ENCODE results near the gene RPS14. TPM values are rescaled to one million over a fixed set of nuclear protein-coding genes. Genes with fewer than 3 reads are reported as not detected.

RPS14 gene
- total and polyA plus RNA-seq, 10 of the 15 experiments (the other 5 are each of a cell fraction or from before 2014, with no cell fraction given) = 2,295 to 4,047 (median 2,787) TPM

DNA sequence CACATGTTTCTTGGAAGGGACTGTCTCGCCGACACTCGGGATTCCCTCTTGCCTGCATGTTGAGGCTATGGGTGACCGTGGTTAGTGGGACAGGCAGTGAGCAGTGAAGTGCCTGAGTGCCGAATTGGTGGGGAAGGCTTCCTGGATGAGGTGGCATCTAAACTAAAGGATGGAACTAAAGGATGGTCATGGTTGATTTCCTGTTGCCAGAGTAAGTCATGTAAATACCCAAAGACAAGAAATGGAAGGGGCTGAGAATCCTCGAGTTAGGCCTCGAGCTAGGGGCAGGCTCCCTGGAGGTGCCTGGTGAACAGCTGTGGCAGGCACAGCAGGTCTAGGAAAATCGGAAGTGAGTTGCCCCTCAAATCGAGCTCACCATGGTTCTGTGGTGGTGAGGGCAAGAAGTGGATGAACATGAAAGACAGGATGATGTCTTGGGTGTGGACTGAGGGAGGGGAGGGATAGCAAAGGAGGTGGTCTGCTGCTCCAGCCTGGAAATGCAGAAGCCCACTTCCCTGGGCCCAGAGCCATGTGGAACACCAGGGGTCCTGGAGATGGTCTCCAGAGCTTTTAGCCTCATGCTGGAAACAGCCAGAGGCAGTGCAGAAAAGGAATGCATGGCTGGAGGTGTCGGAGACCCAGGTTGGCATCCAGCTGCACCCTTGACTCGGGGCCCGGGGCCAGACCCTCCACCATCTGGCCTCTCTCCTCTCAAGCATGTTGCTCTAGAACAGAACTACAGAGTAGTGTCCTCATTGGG is 49.0 kb downstream of the RPS14 start (continued):
- TF ChIP-seq, protein P1, sequence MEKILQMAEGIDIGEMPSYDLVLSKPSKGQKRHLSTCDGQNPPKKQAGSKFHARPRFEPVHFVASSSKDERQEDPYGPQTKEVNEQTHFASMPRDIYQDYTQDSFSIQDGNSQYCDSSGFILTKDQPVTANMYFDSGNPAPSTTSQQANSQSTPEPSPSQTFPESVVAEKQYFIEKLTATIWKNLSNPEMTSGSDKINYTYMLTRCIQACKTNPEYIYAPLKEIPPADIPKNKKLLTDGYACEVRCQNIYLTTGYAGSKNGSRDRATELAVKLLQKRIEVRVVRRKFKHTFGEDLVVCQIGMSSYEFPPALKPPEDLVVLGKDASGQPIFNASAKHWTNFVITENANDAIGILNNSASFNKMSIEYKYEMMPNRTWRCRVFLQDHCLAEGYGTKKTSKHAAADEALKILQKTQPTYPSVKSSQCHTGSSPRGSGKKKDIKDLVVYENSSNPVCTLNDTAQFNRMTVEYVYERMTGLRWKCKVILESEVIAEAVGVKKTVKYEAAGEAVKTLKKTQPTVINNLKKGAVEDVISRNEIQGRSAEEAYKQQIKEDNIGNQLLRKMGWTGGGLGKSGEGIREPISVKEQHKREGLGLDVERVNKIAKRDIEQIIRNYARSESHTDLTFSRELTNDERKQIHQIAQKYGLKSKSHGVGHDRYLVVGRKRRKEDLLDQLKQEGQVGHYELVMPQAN (conservative IDR thresholded peaks at IDR 0.05) = no peak
- TF ChIP-seq CHD1 (IDR thresholded peaks at IDR 0.05; ENCODE audit: low read depth, low read length) (no peak), RCOR1 (conservative IDR thresholded peaks at IDR 0.05; ENCODE audit: low read depth, low read length) (0 out of 2 replicates have a peak, but pooled peaks have one; percentile 23), POLR2AphosphoS2 (IDR thresholded peaks at IDR 0.05; ENCODE audit: low read depth, low read length) (peak; percentile 87; the same call in 1 of the 2 replicates)

DNA sequence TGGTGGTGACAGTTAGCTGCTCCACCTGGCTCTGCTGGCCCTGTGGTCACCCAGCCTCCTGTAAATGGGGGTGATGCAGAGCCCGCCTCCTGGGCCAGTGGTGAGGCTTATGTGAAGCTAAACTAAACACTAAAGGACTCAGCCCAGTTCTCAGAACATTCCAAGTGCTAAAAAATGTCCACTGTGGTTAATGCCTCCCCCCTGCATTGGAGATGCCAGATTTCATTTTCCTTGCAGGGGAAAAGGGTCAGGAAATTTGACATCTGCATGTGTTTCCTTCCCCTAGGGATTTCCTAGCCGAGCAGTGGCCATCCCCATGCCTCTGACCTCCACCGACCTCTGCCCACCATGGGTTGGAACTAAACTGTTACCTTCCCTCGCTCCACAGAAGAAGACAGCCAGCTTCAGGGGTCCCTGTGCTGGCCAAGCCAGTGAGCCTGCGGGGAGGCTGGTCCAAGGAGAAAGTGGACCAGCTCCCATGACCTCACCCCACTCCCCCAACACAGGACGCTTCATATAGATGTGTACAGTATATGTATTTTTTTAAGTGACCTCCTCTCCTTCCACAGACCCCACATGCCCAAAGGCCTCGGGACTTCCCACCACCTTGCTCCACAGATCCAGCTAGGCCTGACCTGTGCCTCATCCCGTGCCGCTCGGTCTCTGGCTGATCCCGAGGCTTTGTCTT is 49.9 kb downstream of the RPS14 start:
- 46% methylated on average over 11 of the region's 11 CpGs for WGBS (ENCODE audit: insufficient coverage, insufficient replicate concordance, low lambda C conversion rate, missing lambda C conversion rate)
- H3K79me2 ChIP-seq (ENCODE audit: control insufficient read depth, insufficient read depth, low read length) = no peaks in the 10 kb centered on the region
- H3K4me2 ChIP-seq (ENCODE audit: control insufficient read depth, insufficient read depth) = no peak overlapping the region; the same call in 1 of the 2 replicates
- DNase-seq (ENCODE audit: low read depth, low spot score) (no peak), ATAC-seq (peak; percentile 17), FAIRE-seq (no peak)
- no peak overlapping the region for H2AFZ ChIP-seq (ENCODE audit: control insufficient read depth, low read depth, low read length)
- in situ Hi-C loops (cut with MboI) (no loop called here), intact Hi-C loops (cut with micrococcal nuclease; ENCODE audit: unreplicated experiment) (no loop called here)
- no peaks in the 10 kb centered on the region for H3K9me3 ChIP-seq (replicated peaks; ENCODE audit: control insufficient read depth, insufficient read depth, low read length)
- no peak overlapping the region for H3K4me3 ChIP-seq
- ChIA-PET POLR2A (interaction anchor here (1.2 to 4.9 kb wide), 6 partner anchors 11 to 40 kb away, joined by 3 to 39 read pairs (median 14); partner anchors contain the start of gene CD74), RAD21 (ENCODE audit: unreplicated experiment) (interaction anchor here (0.5 to 8.6 kb wide), 11 partner anchors 12 to 240 kb away, joined by 3 to 115 read pairs (median 3); partner anchors contain the start of genes CD74 and RPS14), SMC1A (ENCODE audit: uncharacterized antibody, unreplicated experiment) (interaction anchor here (1.0 to 8.1 kb wide), 10 partner anchors 8 to 447 kb away, joined by 3 to 127 read pairs (median 6); no protein-coding TSS in a partner anchor), CTCF (interaction anchor here (0.5 to 14.0 kb wide), 23 partner anchors 7 to 146 kb away, joined by 3 to 274 read pairs (median 6); partner anchors contain the start of genes CD74 and RPS14)
- peaks cover 43 to 47% of the 10 kb centered on the region in 2 experiments for H3K36me3 ChIP-seq (ENCODE audit: control insufficient read depth in 2 of 2, insufficient read depth in 2 of 2, low read length in 1 of 2)
- no peaks in the 10 kb centered on the region for H3K27me3 ChIP-seq (replicated peaks in 1 of 2; ENCODE audit: control insufficient read depth in 2 of 2, insufficient read depth in 2 of 2, low read length in 1 of 2)
- H4K20me1 ChIP-seq (ENCODE audit: control insufficient read depth, insufficient read depth) = peaks cover 27% of the 10 kb centered on the region
- H3K27ac ChIP-seq (ENCODE audit: control insufficient read depth, insufficient read depth) = no peak overlapping the region
- BruUV-seq (replicated peaks) = no TSS peak
- H3K9ac ChIP-seq (ENCODE audit: control insufficient read depth, insufficient read depth, low read length) = no peak overlapping the region
- no peaks in the 10 kb centered on the region for H3K4me1 ChIP-seq (ENCODE audit: control insufficient read depth, insufficient read depth, low read length)
- TF ChIP-seq, protein P2, sequence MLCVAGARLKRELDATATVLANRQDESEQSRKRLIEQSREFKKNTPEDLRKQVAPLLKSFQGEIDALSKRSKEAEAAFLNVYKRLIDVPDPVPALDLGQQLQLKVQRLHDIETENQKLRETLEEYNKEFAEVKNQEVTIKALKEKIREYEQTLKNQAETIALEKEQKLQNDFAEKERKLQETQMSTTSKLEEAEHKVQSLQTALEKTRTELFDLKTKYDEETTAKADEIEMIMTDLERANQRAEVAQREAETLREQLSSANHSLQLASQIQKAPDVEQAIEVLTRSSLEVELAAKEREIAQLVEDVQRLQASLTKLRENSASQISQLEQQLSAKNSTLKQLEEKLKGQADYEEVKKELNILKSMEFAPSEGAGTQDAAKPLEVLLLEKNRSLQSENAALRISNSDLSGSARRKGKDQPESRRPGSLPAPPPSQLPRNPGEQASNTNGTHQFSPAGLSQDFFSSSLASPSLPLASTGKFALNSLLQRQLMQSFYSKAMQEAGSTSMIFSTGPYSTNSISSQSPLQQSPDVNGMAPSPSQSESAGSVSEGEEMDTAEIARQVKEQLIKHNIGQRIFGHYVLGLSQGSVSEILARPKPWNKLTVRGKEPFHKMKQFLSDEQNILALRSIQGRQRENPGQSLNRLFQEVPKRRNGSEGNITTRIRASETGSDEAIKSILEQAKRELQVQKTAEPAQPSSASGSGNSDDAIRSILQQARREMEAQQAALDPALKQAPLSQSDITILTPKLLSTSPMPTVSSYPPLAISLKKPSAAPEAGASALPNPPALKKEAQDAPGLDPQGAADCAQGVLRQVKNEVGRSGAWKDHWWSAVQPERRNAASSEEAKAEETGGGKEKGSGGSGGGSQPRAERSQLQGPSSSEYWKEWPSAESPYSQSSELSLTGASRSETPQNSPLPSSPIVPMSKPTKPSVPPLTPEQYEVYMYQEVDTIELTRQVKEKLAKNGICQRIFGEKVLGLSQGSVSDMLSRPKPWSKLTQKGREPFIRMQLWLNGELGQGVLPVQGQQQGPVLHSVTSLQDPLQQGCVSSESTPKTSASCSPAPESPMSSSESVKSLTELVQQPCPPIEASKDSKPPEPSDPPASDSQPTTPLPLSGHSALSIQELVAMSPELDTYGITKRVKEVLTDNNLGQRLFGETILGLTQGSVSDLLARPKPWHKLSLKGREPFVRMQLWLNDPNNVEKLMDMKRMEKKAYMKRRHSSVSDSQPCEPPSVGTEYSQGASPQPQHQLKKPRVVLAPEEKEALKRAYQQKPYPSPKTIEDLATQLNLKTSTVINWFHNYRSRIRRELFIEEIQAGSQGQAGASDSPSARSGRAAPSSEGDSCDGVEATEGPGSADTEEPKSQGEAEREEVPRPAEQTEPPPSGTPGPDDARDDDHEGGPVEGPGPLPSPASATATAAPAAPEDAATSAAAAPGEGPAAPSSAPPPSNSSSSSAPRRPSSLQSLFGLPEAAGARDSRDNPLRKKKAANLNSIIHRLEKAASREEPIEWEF (IDR thresholded peaks at IDR 0.05; ENCODE audit: insufficient replicate concordance, low read depth, low read length) = no peak
- TF ChIP-seq, protein P3, sequence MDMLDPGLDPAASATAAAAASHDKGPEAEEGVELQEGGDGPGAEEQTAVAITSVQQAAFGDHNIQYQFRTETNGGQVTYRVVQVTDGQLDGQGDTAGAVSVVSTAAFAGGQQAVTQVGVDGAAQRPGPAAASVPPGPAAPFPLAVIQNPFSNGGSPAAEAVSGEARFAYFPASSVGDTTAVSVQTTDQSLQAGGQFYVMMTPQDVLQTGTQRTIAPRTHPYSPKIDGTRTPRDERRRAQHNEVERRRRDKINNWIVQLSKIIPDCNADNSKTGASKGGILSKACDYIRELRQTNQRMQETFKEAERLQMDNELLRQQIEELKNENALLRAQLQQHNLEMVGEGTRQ (IDR thresholded peaks at IDR 0.05; ENCODE audit: borderline replicate concordance, low read depth, low read length) = no peak
- TF ChIP-seq NFXL1 (IDR thresholded peaks at IDR 0.05; ENCODE audit: borderline replicate concordance) (0 out of 2 replicates have a peak, but pooled peaks have one; percentile 20), MEF2B (IDR thresholded peaks at IDR 0.05; ENCODE audit: partially characterized antibody, poor library complexity, severe bottlenecking) (no peak), POLR2AphosphoS5 (IDR thresholded peaks at IDR 0.05; ENCODE audit: low read length) (peak; percentile 18), ESRRA (IDR thresholded peaks at IDR 0.05; ENCODE audit: low read length) (no peak), RCOR1 (conservative IDR thresholded peaks at IDR 0.05; ENCODE audit: low read depth, low read length) (no peak)

All from GM12878 (cell line).